LNCAP (cell line): Measurements from ENCODE around the gene KICS2.

ENCODE experiments used
- TF ChIP-seq, protein P1 (sequence below): fragments of 450-650 bp; IDR thresholded peaks from 2 replicates; pipeline ENCODE4 v1.5.1; 2017; ENCODE audit warnings: mild to moderate bottlenecking

The KICS2 gene

DNA sequence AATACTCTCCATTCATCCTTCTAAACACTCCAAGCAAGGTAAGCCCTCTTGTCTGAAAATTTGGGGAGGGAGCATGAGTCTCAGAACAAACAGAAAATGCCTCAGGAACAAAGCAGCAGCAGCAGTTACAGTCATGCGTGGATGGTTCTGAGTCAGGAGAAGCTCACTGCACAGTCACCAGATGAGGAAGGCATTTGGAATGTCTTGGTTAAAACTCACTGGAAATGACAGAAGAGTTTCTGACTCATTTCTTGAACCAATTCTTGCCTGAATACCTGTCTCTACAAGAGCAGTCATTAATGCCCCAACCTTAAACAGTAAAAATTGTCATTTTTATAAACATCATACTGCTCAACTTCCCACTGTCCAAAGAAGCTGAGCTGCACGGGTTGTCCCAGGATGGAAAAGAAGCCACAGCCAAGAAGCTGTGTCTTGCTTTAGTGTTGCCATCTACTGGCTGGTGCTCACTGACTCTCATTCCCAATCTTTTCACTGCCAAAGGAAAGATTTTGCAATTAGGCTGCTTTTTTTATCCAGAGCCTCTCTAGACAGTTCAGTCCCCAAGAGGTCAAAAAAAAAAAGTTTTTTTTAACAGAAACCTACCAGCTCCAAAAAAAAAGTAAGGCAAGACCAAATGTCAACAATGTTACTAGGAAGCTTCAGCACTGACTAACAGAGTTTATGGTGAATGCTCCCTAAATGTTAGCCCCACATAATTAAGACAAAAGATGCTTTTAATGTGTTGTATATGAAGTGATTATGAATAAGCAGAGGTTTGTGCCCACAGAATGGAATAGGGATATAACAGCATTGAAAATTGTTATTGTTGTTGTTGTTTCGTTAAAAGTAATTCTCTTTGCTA, 40.4 kb downstream of the KICS2 start:
- TF ChIP-seq, protein P1, sequence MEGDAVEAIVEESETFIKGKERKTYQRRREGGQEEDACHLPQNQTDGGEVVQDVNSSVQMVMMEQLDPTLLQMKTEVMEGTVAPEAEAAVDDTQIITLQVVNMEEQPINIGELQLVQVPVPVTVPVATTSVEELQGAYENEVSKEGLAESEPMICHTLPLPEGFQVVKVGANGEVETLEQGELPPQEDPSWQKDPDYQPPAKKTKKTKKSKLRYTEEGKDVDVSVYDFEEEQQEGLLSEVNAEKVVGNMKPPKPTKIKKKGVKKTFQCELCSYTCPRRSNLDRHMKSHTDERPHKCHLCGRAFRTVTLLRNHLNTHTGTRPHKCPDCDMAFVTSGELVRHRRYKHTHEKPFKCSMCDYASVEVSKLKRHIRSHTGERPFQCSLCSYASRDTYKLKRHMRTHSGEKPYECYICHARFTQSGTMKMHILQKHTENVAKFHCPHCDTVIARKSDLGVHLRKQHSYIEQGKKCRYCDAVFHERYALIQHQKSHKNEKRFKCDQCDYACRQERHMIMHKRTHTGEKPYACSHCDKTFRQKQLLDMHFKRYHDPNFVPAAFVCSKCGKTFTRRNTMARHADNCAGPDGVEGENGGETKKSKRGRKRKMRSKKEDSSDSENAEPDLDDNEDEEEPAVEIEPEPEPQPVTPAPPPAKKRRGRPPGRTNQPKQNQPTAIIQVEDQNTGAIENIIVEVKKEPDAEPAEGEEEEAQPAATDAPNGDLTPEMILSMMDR = peak; percentile 82

DNA sequence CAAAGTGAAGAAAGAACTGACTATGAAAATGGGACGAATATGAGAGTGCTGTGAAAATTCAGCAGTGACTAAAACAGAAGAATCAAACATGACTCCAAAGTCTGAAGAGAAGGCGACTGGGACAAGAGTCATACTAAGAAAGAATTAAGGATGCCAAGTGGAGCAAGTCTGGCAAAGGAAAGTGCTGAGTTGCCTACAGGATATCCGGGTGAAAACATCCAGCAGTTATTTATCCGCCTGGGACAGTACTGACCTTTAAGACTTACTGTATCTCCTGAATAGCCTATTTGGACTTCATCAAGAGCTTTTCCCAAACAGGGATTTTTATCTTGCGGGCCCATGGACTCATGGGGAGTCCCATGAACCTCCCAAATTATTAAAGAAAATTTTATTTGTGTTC, 41.1 kb downstream of the KICS2 start:
- TF ChIP-seq, protein P1 = no peak

DNA sequence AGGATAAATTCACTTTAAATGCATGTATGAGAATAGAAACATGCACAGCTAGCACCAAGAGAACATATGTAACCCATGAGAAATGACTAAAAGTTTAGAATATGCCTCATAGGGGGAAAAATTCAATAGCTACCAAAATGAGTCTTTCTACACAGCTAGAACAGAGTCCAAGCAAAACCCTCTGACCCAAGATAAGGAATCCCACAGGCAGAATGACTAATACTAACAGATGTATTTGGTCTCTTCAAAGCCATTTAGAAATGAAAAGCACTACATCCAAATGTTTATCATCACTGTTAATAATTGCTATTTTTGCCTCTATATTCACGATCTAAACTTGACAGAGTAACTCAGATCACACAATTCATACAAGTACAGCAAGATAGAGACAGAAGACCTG, 44.0 kb downstream of the KICS2 start:
- TF ChIP-seq, protein P1 = no peak

DNA sequence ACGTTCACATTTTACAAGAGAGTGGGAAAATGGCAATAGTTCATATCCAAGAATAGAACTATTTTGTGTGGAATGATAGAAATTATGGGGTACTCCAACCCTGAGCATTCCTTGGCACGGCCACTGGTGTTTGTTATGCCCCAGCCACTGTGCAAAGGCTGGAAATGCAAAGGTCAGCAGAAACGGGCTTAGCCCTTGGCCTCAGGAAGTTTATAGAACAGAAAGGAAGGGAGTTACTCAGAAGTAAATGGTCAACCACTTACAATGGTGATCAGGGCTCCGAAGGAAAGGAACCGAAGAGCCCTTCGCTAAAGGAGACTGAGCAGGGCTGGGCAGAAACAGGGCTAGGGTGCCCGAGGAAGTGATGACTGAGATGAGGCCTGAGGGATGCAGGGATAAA, 45.1 kb downstream of the KICS2 start:
- TF ChIP-seq, protein P1 = no peak

DNA sequence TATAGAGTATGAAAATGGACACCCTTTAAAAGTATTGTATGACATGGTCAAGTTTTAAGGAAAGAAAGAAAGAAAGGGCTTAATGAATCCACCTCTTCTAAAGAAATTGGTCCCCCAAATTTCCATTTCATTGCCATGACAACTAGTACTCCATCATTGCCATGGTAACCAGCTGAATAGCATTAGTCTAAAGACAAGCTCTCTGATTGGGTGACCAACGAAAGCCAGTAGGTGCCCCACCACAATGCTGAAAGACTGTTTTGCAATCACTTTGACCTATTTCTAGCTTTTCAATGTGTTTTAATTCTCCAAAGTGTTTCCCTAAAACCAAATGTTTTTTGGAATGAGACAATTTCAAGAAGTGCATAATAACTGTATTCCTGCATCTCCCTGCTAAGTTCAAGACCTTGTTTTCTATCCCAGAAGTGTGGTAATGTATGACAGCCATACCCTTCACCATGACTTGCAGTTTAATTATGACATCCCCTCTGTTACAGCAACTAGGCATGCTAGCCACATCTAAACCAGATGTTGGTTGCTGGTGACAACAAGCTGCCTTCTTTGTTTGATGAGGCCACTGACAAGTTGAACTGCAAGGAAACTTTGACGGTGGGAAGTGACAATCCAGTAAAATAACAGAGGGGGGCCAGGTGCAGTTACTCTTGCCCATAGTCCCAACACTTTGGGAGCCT, 46.7 kb downstream of the KICS2 start:
- TF ChIP-seq, protein P1 = no peak

DNA sequence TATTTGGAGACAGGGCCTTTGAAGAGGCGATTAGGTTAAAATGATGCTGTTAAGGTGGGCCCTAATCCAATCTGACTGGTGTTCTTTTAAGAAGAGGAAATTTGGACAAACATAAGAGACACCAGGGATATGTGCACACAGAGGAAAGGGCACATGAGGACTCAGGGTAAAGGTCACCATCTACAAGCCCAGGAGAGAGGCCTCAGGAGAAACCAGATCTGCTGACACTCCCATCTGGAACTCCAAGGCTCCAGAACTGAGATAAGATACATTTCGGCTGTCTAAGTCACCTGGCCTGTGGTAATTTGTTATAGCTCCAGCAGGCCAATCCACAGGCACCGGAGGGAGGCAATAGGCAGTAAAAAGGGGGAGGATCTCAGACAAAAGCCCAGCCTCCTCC, 48.6 kb downstream of the KICS2 start:
- TF ChIP-seq, protein P1 = no peak
